CD4-positive, alpha-beta T cell treated with Interferon gamma for 1 hour (primary cell): Measurements from ENCODE around the gene ZNF536.

ENCODE experiments used
- DNase-seq: peaks from one replicate; pipeline ENCODE4 v3.0.0-alpha.2; 2020

The ZNF536 gene

GRCh38 chr19:30570194-30570593 is 198.0 kb downstream of the ZNF536 start:
- DNase-seq: no peak

- no peak for DNase-seq
Measured at GRCh38 chr19:30577551-30578105, 205.4 kb downstream of the ZNF536 start.

GRCh38 chr19:30579419-30579818 is 207.2 kb downstream of the ZNF536 start:
- DNase-seq: no peak

GRCh38 chr19:30580673-30581072 is 208.5 kb downstream of the ZNF536 start:
- no peak for DNase-seq

GRCh38 chr19:30584090-30584489 is 211.9 kb downstream of the ZNF536 start:
- no peak for DNase-seq

DNA sequence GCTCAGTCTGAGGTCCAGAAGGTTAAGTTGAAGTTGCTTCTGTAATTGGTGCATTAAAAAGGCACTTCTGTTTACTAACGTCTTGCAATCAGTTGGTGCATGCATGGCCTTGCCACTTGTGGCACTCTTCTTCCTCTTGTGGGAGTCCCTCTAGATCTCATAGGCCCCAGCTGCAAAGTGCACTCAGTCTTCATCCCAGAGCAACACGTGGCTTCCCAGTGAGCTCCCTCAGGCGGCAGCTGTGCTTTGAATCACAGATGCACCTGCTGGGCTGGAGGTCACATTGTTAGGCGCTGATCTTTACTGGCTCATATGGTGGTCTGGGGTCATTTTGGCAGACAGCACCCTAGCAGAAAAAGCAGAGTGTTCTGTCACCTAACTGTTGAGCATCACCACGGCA is 215.7 kb downstream of the ZNF536 start:
- no peak for DNase-seq

GRCh38 chr19:30590596-30591229 is 218.5 kb downstream of the ZNF536 start:
- no peak for DNase-seq

- DNase-seq: no peak
Measured at GRCh38 chr19:30593356-30593755, 221.2 kb downstream of the ZNF536 start.

GRCh38 chr19:30593975-30594745 is 222.0 kb downstream of the ZNF536 start:
- DNase-seq: no peak

- DNase-seq: no peak
Measured at GRCh38 chr19:30596268-30596667, 224.1 kb downstream of the ZNF536 start.

GRCh38 chr19:30596813-30597399 is 224.7 kb downstream of the ZNF536 start:
- no peak for DNase-seq

- DNase-seq: no peak
Measured at GRCh38 chr19:30598688-30599087, 226.5 kb downstream of the ZNF536 start.

- DNase-seq: no peak
Measured at GRCh38 chr19:30602661-30603350, 230.6 kb downstream of the ZNF536 start.

GRCh38 chr19:30604657-30605056 is 232.5 kb downstream of the ZNF536 start:
- no peak for DNase-seq

GRCh38 chr19:30605333-30605732 is 233.1 kb downstream of the ZNF536 start:
- DNase-seq: no peak

DNA sequence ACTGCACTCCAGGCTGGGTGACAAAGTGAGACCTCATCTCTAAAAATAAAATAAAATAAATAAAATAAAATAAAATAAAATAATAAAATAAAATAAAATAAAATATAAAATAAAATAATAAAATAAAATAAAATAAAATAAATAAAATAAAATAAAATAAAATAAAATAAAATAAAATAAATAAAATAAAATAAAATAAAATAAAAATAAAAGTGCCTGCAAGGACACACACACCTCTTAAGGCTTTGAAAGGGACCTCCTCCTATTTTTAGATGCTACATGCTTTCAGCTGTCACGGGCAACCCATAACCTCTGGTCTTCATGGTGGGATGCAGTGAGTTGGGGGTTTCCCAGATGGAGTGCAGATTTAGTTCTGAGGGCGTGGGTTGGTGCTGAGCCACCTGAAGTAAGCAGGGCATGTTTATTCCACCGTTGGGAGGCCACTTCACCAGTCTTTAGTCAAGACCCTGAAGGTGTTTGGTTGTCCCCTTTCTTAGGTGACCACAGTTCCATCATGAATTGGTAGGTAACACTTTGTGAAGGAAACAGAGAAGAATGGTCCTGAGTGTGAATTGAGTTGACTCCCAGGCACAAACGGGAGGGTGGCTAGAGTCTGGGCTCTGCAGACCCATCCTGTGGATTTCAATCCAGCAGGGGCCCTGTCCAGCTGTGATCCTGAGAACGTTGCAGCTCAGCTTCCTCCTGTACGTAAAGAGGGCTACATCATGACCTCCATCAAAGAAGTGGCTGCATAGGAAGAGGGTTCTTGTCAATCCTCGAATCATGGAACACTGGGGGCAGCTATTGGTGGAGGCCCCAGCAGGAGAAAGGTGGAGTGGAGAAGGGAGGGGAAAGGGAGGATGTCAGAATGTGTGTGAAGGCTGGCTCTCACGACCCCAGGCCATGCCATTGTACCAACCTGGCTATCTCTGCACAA is 234.2 kb downstream of the ZNF536 start:
- no peak for DNase-seq
